ENCODE measurements around the gene SDHA. TPM values are rescaled to one million over a fixed set of nuclear protein-coding genes. Genes with fewer than 3 reads are reported as not detected.
"Not testable (repeated sequence)": the region's sequence is repeated elsewhere in the genome, so short reads cannot be mapped to it uniquely, and the experiment has no call there.

Gene SDHA
- total RNA-seq, 3 donors from 2014 or later = 71.1 to 80.6 (median 79.5) TPM

- intact Hi-C loops (cut with DNase I; ENCODE audit: low total_unique reads) = no loop called here
- no peak for TF ChIP-seq POLR2A (IDR thresholded peaks at IDR 0.05)
- no peak for TF ChIP-seq CTCF (IDR thresholded peaks at IDR 0.05)
- TF ChIP-seq POLR2AphosphoS5 (IDR thresholded peaks at IDR 0.05) = no peak
- no peak overlapping the region for H3K27ac ChIP-seq
Observed at GRCh38 chr5:264338-264737, 46.2 kb downstream of the SDHA start.

GRCh38 chr5:266311-267026 lies 48.3 kb downstream of the SDHA start:
- H3K4me3 ChIP-seq; H3K9me3 ChIP-seq; H3K27ac ChIP-seq; H3K36me3 ChIP-seq; DNase-seq (ENCODE audit: low spot score in 2 of 2); H3K4me1 ChIP-seq; H3K27me3 ChIP-seq; intact Hi-C loops (cut with DNase I; ENCODE audit: low total_unique reads): not testable (repeated sequence)

More at GRCh38 chr5:264338-264737, 46.2 kb downstream of the SDHA start:
- Histone ChIP-seq H3K4me3 (no peak overlapping the region), H3K9me3 (no peaks in the 10 kb centered on the region), H3K36me3 (no peaks in the 10 kb centered on the region), H3K27me3 (no peaks in the 10 kb centered on the region), H3K4me1 (no peaks in the 10 kb centered on the region)
- no peak for DNase-seq (ENCODE audit: low spot score in 2 of 2)

- DNase-seq (ENCODE audit: low spot score in 2 of 2) = no peak
- H3K9me3 ChIP-seq = no peaks in the 10 kb centered on the region
- H3K4me1 ChIP-seq = no peaks in the 10 kb centered on the region
- intact Hi-C loops (cut with DNase I; ENCODE audit: low total_unique reads) = no loop called here
- H3K27ac ChIP-seq = no peak overlapping the region
- TF ChIP-seq POLR2AphosphoS5 (IDR thresholded peaks at IDR 0.05) (no peak), CTCF (IDR thresholded peaks at IDR 0.05) (no peak), POLR2A (IDR thresholded peaks at IDR 0.05) (no peak)
- H3K4me3 ChIP-seq = no peak overlapping the region
- no peaks in the 10 kb centered on the region for H3K27me3 ChIP-seq
- no peaks in the 10 kb centered on the region for H3K36me3 ChIP-seq
Observed at GRCh38 chr5:267716-268115, 49.6 kb downstream of the SDHA start.

GRCh38 chr5:270340-270739 lies 52.2 kb downstream of the SDHA start:
- Histone ChIP-seq H3K27ac (no peak overlapping the region), H3K4me1 (peaks cover 0 to 4% of the 10 kb centered on the region in 2 donors), H3K4me3 (peak overlapping the region in 1 of 3 donors; percentile 100), H3K9me3 (no peaks in the 10 kb centered on the region), H3K27me3 (no peaks in the 10 kb centered on the region), H3K36me3 (no peaks in the 10 kb centered on the region)
- intact Hi-C loops (cut with DNase I; ENCODE audit: low total_unique reads) = no loop called here
- no peak for TF ChIP-seq CTCF (IDR thresholded peaks at IDR 0.05)
- DNase-seq (ENCODE audit: low spot score in 2 of 2) = no peak

GRCh38 chr5:271828-272167 lies 53.7 kb downstream of the SDHA start:
- H3K36me3 ChIP-seq; DNase-seq (ENCODE audit: low spot score in 2 of 2); H3K27me3 ChIP-seq; H3K9me3 ChIP-seq; H3K4me1 ChIP-seq; intact Hi-C loops (cut with DNase I; ENCODE audit: low total_unique reads): not testable (repeated sequence)
- peak overlapping the region; percentile 92 to 96 for H3K27ac ChIP-seq
- peak overlapping the region; percentile 99 to 100 (median 99) for H3K4me3 ChIP-seq

- intact Hi-C loops (cut with DNase I; ENCODE audit: low total_unique reads); H3K27me3 ChIP-seq; DNase-seq (ENCODE audit: low spot score in 2 of 2); H3K36me3 ChIP-seq; H3K4me1 ChIP-seq; H3K9me3 ChIP-seq; H3K27ac ChIP-seq: not testable (repeated sequence)
- H3K4me3 ChIP-seq = peak overlapping the region in 2 of 3 donors; percentile 99 to 100
Observed at GRCh38 chr5:273091-273490, 55.0 kb downstream of the SDHA start.

- H3K27ac ChIP-seq; DNase-seq (ENCODE audit: low spot score in 2 of 2); H3K9me3 ChIP-seq; intact Hi-C loops (cut with DNase I; ENCODE audit: low total_unique reads); H3K4me1 ChIP-seq; H3K27me3 ChIP-seq; H3K36me3 ChIP-seq: not testable (repeated sequence)
- H3K4me3 ChIP-seq = peak overlapping the region in 1 of 3 donors; percentile 99
Observed at GRCh38 chr5:273491-273890, 55.4 kb downstream of the SDHA start.

GRCh38 chr5:274346-274745 lies 56.2 kb downstream of the SDHA start:
- H3K4me1 ChIP-seq; H3K9me3 ChIP-seq; H3K27ac ChIP-seq; H3K4me3 ChIP-seq; H3K27me3 ChIP-seq; intact Hi-C loops (cut with DNase I; ENCODE audit: low total_unique reads); H3K36me3 ChIP-seq; DNase-seq (ENCODE audit: low spot score in 2 of 2): not testable (repeated sequence)
